HepG2 (cell line): ENCODE data around the gene SERPIND1. TPM values are rescaled to one million over a fixed set of nuclear protein-coding genes. Genes with fewer than 3 reads are reported as not detected.
A peak's percentile ranks its signal among the peaks of the same experiment; 100 is the strongest.

ENCODE experiments used
- DMAP1 ChIP-seq: IDR thresholded peaks from 2 replicates; pipeline ENCODE4 v1.6.1; 2016
- FOXK2 ChIP-seq: fragments of 450-650 bp; IDR thresholded peaks from 2 replicates; pipeline ENCODE4 v1.6.1; 2016
- GRHL1 ChIP-seq: sonication (generic); formaldehyde crosslinking; conservative IDR thresholded peaks from 2 replicates; pipeline ENCODE4 v1.8.0; 2022; ENCODE audit warnings: missing genetic modification reagents
- KLF16 ChIP-seq, 2 experiments: sonication (generic) in 1 of 2; formaldehyde crosslinking in 1 of 2; IDR thresholded peaks; 2 replicates each; pipeline versions ENCODE4 v1.6.1 to v1.8.0; 2016 to 2023; ENCODE audit warnings: missing genetic modification reagents in 2 of 2, missing compliant biosample characterization in 1 of 2
- MED13 ChIP-seq: sonication (generic); formaldehyde crosslinking; IDR thresholded peaks from 2 replicates; pipeline ENCODE4 v1.5.0; 2020; ENCODE audit warnings: missing genetic modification reagents
- MYC ChIP-seq: sonication (generic); formaldehyde crosslinking; IDR thresholded peaks from 2 replicates; pipeline ENCODE4 v1.9.0; 2021; ENCODE audit warnings: missing genetic modification reagents, borderline replicate concordance
- NONO ChIP-seq, 2 experiments: fragments of 450-650 bp in 1 of 2; sonication (generic) in 1 of 2; formaldehyde crosslinking in 1 of 2; IDR thresholded peaks in 1 of 2; conservative IDR thresholded peaks in 1 of 2; 2 replicates each; pipeline versions ENCODE4 v1.6.1 to v1.8.0; 2017 to 2022; ENCODE audit warnings: mild to moderate bottlenecking in 1 of 2, missing genetic modification reagents in 1 of 2, moderate library complexity in 1 of 2
- PAX8 ChIP-seq: sonication (generic); formaldehyde crosslinking; IDR thresholded peaks from 2 replicates; pipeline ENCODE4 v1.8.0; 2022; ENCODE audit warnings: mild to moderate bottlenecking, missing genetic modification reagents, borderline replicate concordance
- POLR2G ChIP-seq: fragments of 200-400 bp; formaldehyde crosslinking; IDR thresholded peaks from 2 replicates; pipeline ENCODE4 v1.6.1; 2018; ENCODE audit warnings: mild to moderate bottlenecking, low read depth, low read length, moderate library complexity
- REL ChIP-seq: sonication (generic); formaldehyde crosslinking; conservative IDR thresholded peaks from 2 replicates; pipeline ENCODE4 v1.8.0; 2022; ENCODE audit warnings: mild to moderate bottlenecking, missing genetic modification reagents, moderate library complexity
- SMC3 ChIP-seq: IDR thresholded peaks from 2 replicates; pipeline ENCODE4 v1.6.1; 2011; ENCODE audit warnings: low read length, improper control_type of control experiment
- STAG1 ChIP-seq: sonication (generic); formaldehyde crosslinking; IDR thresholded peaks from 2 replicates; pipeline ENCODE4 v1.4.0; 2020; ENCODE audit warnings: missing genetic modification reagents
- ZFP36L1 ChIP-seq: sonication (generic); formaldehyde crosslinking; IDR thresholded peaks from 2 replicates; pipeline ENCODE4 v1.8.0; 2022; ENCODE audit warnings: mild to moderate bottlenecking, missing genetic modification reagents, moderate library complexity
- ZFY ChIP-seq: sonication (generic); formaldehyde crosslinking; IDR thresholded peaks from 2 replicates; pipeline ENCODE4 v1.4.0; 2020; ENCODE audit warnings: missing genetic modification reagents
- ZKSCAN5 ChIP-seq: sonication (generic); formaldehyde crosslinking; IDR thresholded peaks from 2 replicates; pipeline ENCODE4 v1.5.1; 2020; ENCODE audit warnings: mild to moderate bottlenecking, missing genetic modification reagents
- ZKSCAN8 ChIP-seq: IDR thresholded peaks from 2 replicates; pipeline ENCODE4 v1.6.1; 2016; ENCODE audit warnings: borderline replicate concordance, missing genetic modification reagents, missing compliant biosample characterization
- ZNF224 ChIP-seq: sonication (generic); formaldehyde crosslinking; IDR thresholded peaks from 2 replicates; pipeline ENCODE4 v1.5.0; 2020; ENCODE audit warnings: mild to moderate bottlenecking, missing genetic modification reagents
- ZNF318 ChIP-seq: sonication (generic); formaldehyde crosslinking; IDR thresholded peaks from 2 replicates; pipeline ENCODE4 v1.4.0; 2020; ENCODE audit warnings: mild to moderate bottlenecking, missing genetic modification reagents
- ZNF367 ChIP-seq: sonication (generic); formaldehyde crosslinking; IDR thresholded peaks from 2 replicates; pipeline ENCODE4 v1.4.0; 2020; ENCODE audit warnings: missing genetic modification reagents, borderline replicate concordance
- ZNF776 ChIP-seq: sonication (generic); formaldehyde crosslinking; IDR thresholded peaks from 2 replicates; pipeline ENCODE4 v1.4.0; 2020; ENCODE audit warnings: mild to moderate bottlenecking, missing genetic modification reagents
- ZZZ3 ChIP-seq: sonication (generic); formaldehyde crosslinking; IDR thresholded peaks from 2 replicates; pipeline ENCODE4 v1.4.0; 2020; ENCODE audit warnings: missing genetic modification reagents, mild to moderate bottlenecking, borderline replicate concordance
- polyA plus RNA-seq, 8 experiments: library from polyadenylated mRNA; depleted of rRNA in 3 of 8; stranded (reverse) in 7 of 8; unstranded in 1 of 8; fragments of >200 nt; fragmentation: Illumina TruSeq in 4 of 8; extraction: Trizol in 4 of 8; gene quantifications; 2 replicates each; pipeline versions ENCODE4 v1.2.1 to v1.2.3, GENCODE V29; 2011 to 2016; ENCODE audit warnings: low read depth in 4 of 8, missing spikeins in 1 of 8, mixed read lengths in 1 of 8; ENCODE audit not compliant: insufficient read depth in 1 of 8
- total RNA-seq, 5 experiments: library from RNA; depleted of rRNA; stranded (reverse); fragments of >200 nt; fragmentation: Illumina TruSeq; extraction: Trizol; gene quantifications; 2 replicates each; pipeline ENCODE4 v1.2.3, GENCODE V29; 2016; ENCODE audit warnings: low read depth in 1 of 5

Gene SERPIND1
- total and polyA plus RNA-seq, 2 of the 13 experiments (the other 11 are each of a cell fraction or from before 2014, with no cell fraction given), result 111 to 350 TPM

- TF ChIP-seq ZNF318 (CRISPR knock-in tag), result no peak
- TF ChIP-seq ZFP36L1, result peak; percentile 85; the same call in 1 of the 2 replicates
- TF ChIP-seq DMAP1 (CRISPR knock-in tag), result peak; percentile 64; the same call in 1 of the 2 replicates
- no peak; the same call in 1 of the 2 replicates for TF ChIP-seq MED13 (CRISPR knock-in tag)
- peak; percentile 44 for TF ChIP-seq SMC3
- TF ChIP-seq GRHL1, result no peak
- TF ChIP-seq ZFY (CRISPR knock-in tag), result no peak; the same call in 1 of the 2 replicates
- TF ChIP-seq ZNF776 (CRISPR knock-in tag), result no peak
- TF ChIP-seq MYC, result no peak
- no peak for TF ChIP-seq REL (CRISPR knock-in tag)
- TF ChIP-seq ZKSCAN5 (CRISPR knock-in tag), result no peak
- no peak for TF ChIP-seq NONO (IDR thresholded peaks at IDR 0.05)
- TF ChIP-seq NONO (CRISPR knock-in tag; conservative IDR thresholded peaks at IDR 0.05), result no peak
- TF ChIP-seq ZZZ3 (CRISPR knock-in tag), result no peak
- peak; percentile 45; the same call in 1 of the 2 replicates for TF ChIP-seq STAG1
- TF ChIP-seq FOXK2, result peak; percentile 88
- peak in 1 of 2 experiments; percentile 83; a peak in 1 of 4 replicates for TF ChIP-seq KLF16 (CRISPR knock-in tag; IDR thresholded peaks at IDR 0.05)
- TF ChIP-seq ZNF367 (CRISPR knock-in tag), result no peak
- TF ChIP-seq PAX8 (CRISPR knock-in tag), result no peak
- TF ChIP-seq ZKSCAN8 (CRISPR knock-in tag), result peak; percentile 78; the same call in 1 of the 2 replicates
- peak; percentile 57; the same call in 1 of the 2 replicates for TF ChIP-seq POLR2G
- TF ChIP-seq ZNF224, result no peak
Observed at GRCh38 chr22:20777420-20778177, 3.7 kb downstream of the SERPIND1 start (continued).
